Measurements from ENCODE around the gene CCDC89.

Gene CCDC89

DNA sequence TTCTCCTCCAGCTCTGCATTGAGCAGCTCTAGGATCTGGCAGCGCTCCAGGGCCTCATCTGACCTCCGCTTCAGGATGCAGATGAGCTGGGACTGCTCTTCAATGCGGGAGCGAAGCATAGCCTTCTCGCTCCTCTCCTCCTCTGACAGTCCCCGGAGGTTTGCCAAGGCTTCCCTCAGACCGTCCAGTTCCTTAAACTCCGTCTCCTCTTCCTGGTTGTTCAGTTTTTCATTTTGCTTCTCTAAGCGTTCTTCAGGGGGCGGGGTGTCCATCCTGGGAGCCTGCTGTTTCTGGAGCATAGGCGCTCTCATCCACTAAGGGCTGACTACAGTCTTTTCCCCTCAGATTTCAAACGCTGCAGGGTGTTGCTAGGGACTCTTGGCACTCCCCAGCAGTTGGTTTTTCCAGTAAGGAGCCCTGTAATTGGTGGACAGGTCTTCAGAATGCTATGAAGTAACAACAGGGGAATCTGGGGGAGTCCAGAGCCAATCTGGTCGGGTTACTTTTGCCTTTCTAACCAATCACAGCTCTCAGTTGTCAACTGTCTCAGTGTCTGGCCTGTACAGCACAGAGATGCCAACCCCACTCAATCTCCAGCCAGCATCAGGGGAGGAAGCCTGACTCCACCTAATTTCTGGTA, at the start of gene CCDC89:
CCDC89 (minus strand) TSS at position 376 of the 640 bp plus-strand sequence; CDS start at position 311, 65 bp downstream.
- peak; percentile 72 for DNase-seq (ENCODE audit: low read depth)

- no peak for DNase-seq (ENCODE audit: low read depth)
Observed at GRCh38 chr11:85732965-85733364, 47.0 kb upstream of the CCDC89 start.

- DNase-seq (ENCODE audit: low read depth): no peak
Observed at GRCh38 chr11:85726381-85726780, 40.4 kb upstream of the CCDC89 start.

- peak; percentile 23 for DNase-seq (ENCODE audit: low read depth)
Observed at GRCh38 chr11:85725510-85726258, 39.7 kb upstream of the CCDC89 start.

- no peak for DNase-seq (ENCODE audit: low read depth)
Observed at GRCh38 chr11:85724748-85725465, 38.9 kb upstream of the CCDC89 start.

DNA sequence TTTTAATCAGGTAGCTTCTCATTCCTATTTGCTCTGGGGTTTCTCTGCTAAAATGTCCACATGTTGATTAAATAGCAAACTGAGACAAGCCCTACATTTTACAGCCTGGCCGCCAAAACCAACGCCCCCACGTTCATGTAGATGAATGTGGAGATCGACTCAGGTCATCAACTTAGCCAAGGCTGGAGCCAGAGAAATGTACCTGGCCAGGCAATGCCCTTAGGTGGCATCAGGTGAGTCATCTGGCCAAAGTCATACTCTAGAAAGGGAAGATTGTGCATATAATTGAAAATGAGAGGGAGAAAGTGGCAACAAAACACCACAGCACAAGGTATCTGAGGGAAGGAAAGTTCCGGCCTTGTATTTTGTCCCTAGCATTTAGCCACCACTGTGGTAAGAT, 37.1 kb upstream of the CCDC89 start:
- DNase-seq (ENCODE audit: low read depth): no peak

GRCh38 chr11:85721191-85721590, 35.2 kb upstream of the CCDC89 start:
- no peak for DNase-seq (ENCODE audit: low read depth)

DNA sequence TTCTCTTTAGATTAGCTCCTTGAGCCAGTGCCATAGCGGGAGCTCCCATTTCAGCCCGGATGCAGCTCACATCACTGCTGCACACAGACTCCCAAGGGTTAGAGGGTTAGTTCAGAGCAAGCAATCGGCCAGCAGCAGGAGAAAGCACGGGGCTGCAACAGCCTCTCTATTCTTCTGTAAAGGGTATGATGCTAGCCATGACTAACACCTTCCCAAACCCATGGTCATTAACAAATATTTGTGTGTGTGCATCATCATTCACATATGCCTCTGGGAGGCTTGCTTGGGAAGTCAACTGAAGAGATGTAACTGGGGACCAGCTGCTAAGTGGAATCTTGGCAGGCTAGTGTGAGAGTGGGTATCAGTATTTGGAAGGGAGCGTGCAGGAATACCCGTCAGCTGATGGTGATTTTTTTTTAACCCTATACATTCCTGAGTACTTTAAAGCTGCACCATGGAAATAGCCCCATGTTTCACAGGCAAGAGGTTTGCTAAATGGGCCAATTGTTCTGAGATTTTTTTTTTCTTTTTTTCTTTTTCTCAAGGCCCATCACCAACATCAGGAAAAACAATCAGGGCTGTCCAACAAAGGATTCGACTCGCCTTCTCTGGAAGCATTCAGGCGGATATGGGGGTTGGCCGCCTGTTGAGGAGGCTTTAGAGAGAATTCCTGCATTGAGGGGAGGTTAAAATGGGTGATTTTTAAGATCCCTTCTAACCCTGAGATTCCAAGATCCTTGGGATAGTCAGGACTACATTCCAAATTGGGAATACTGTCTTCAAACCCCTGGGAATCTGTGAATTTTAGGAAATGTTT, 33.2 kb upstream of the CCDC89 start:
- DNase-seq (ENCODE audit: low read depth): peak; percentile 51

GRCh38 chr11:85718126-85718943, 32.3 kb upstream of the CCDC89 start:
- no peak for DNase-seq (ENCODE audit: low read depth)

GRCh38 chr11:85717429-85717828, 31.4 kb upstream of the CCDC89 start:
- no peak for DNase-seq (ENCODE audit: low read depth)

DNA sequence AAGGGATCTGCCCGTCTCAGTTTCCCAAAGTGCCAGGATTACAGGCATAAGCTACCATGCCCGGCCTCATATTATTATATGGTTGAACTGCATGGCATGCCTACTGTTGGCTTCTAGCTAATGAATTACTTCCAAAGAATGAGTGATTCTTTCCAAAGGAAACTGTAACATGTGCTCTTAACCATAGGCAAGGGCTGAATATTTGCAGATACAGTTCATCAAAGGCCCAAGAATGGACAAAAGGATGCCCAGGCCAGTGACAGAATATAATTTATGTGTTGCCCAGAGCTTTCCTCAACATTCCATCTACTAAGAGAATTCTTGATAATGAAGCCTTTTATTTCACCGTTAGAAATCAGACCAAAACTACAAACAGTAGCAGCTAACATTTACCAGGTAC, 27.0 kb upstream of the CCDC89 start:
- no peak for DNase-seq (ENCODE audit: low read depth)

- DNase-seq (ENCODE audit: low read depth): no peak
Observed at GRCh38 chr11:85710917-85711316, 24.9 kb upstream of the CCDC89 start.

DNA sequence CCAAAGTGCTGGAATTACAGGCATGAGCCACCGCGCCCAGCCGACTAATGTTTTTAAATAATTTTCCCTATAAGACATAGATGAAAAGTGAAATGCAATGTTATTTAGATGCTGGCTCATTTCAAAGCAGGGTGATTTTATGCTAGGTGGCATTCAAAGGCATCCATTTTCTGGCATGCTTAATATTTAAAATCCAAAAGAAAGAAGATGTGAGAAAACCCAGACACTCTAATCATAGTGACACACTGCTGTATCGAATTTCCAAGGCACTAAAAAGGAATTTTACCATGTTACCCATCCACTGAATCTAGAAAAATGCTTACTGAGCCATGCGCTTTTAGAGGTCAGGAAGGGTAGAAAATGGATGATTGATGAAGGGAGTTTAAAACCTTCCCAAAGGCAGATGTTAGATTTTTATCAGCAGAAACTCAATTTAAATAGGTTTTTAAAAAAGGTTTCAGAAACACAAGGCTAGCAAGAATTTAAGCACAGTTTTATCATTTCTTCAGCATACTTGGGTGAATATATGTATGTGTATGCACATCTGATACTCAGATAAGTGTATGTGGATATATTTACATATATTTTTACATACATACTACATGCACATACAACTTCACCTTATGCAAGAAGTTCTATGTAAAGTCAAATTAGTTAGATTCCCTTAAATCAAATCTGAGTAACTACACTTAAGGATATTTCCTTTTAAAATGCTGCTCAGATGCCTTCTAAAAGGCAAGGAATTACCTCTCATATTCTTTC, 24.1 kb upstream of the CCDC89 start:
- DNase-seq (ENCODE audit: low read depth): no peak

DNA sequence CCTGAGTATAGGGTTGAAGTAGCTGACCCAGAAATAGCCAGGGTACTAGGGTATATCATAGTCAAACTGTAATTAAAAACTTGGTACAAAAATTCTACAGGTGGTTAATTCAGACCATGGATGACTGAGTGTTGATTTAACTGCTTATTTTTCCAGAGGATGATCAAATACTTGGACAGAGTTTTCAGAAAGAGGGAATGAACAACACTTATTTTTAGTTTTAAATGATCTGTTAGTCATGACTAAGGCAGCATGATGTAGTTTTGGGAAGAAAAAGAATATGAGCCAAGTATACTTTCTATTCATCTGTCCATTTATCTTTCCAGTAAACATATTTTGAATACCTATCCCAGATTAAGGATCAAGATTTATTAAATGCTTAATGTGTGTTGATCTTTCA, 19.8 kb upstream of the CCDC89 start:
- DNase-seq (ENCODE audit: low read depth): no peak

GRCh38 chr11:85704967-85705366, 19.0 kb upstream of the CCDC89 start:
- DNase-seq (ENCODE audit: low read depth): no peak

DNA sequence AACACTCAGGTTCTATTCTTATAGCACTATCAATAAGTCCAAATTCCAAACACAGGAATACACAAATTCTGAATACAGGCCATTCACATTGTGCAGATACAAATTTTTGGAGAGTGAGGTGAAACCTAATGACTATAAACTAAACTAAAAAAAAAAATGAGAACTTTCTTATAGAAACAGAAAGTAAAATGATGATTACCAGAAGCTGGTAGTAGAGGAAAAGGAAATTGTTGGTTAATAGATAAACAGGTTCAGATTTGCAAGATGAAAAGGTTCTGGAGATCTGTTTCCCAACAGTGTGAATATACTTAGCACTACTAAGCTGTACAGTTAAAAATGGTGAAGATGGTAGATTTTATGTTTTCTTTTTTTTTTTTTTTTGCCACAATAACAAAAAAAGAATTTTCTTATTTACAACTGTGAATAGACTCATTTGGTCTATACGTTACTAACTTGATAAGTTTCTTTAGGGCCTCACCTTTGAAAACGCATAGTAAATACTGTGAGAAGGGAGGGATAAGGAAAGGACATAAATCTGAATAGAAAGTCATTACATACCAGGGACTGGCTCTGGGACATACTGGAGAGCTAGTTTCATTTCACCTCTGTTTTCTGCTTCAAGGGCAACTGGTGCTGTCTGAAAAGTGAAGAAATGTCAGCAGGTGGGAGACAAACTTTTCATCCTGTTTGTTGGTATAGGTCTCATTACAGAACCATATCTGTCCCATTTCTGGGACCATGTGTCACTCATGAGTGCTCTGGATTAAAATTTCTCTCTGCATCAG, 14.2 kb upstream of the CCDC89 start:
- DNase-seq (ENCODE audit: low read depth): no peak

DNA sequence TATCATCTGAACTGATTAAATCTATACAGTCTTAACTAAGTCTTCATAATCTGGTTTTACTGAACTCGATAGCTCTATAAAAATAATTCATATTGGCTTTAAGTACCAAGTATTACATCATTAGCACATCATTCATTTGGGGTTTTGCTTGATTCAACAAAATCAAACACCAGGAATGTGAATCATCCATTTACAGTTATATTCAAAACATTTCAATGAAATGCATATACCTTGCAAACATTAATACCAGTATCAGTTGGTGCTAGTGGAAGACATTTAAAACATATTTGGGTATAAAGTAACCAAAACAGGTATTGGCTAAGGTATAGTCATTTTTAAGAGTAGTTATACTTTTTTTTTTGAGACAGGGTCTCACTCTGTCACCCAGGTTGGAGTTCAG, 12.2 kb upstream of the CCDC89 start:
- no peak for DNase-seq (ENCODE audit: low read depth)

GRCh38 chr11:85697747-85698146, 11.8 kb upstream of the CCDC89 start:
- no peak for DNase-seq (ENCODE audit: low read depth)

- no peak for DNase-seq (ENCODE audit: low read depth)
Observed at GRCh38 chr11:85695546-85695945, 9.6 kb upstream of the CCDC89 start.

Measured in fibroblast of the conjunctiva (primary cell).